Astrocyte (in vitro differentiated cells and primary cell): ENCODE data around the gene CABLES2. TPM values are rescaled to one million over a fixed set of nuclear protein-coding genes. Genes with fewer than 3 reads are reported as not detected.
A peak's percentile ranks its signal among the peaks of the same experiment; 100 is the strongest.

Source experiments
- DNase-seq: peaks from one replicate; pipeline ENCODE4 v3.0.0-alpha.2; 2010; ENCODE audit warnings: low read depth
- FAIRE-seq: peaks from 2 replicates; lab custom pipeline; 2011; peaks lifted over from hg19 to GRCh38; lab: Jason Lieb, UNC
- H2AFZ ChIP-seq: 2 replicates; pipeline ENCODE4 v1.6.0; 2012; ENCODE audit warnings: low read depth, low read length, inconsistent platforms
- H3K27ac ChIP-seq: 2 replicates; pipeline ENCODE4 v1.5.1; 2011; ENCODE audit warnings: low read depth, low read length, inconsistent platforms
- H3K27me3 ChIP-seq: 2 replicates; pipeline ENCODE4 v1.6.0; 2011; ENCODE audit warnings: low read length, inconsistent platforms; ENCODE audit not compliant: insufficient read depth
- H3K36me3 ChIP-seq: 2 replicates; pipeline ENCODE4 v1.5.1; 2011; ENCODE audit warnings: low read length, inconsistent platforms; ENCODE audit not compliant: insufficient read depth
- H3K4me1 ChIP-seq: 2 replicates; pipeline ENCODE4 v1.5.1; 2011; ENCODE audit warnings: low read length, inconsistent platforms; ENCODE audit not compliant: insufficient read depth
- H3K4me2 ChIP-seq: 2 replicates; pipeline ENCODE4 v1.6.0; 2012; ENCODE audit warnings: low read length, inconsistent platforms
- H3K4me3 ChIP-seq: 2 replicates; pipeline ENCODE4 v1.5.1; 2011; ENCODE audit warnings: low read depth, mild to moderate bottlenecking, low read length, inconsistent platforms; ENCODE audit not compliant: insufficient read depth
- H3K79me2 ChIP-seq: 2 replicates; pipeline ENCODE4 v1.6.0; 2012; ENCODE audit warnings: mild to moderate bottlenecking, low read length, inconsistent platforms; ENCODE audit not compliant: insufficient read depth
- H3K9ac ChIP-seq: 2 replicates; pipeline ENCODE4 v1.6.0; 2012; ENCODE audit warnings: mild to moderate bottlenecking, low read length, inconsistent platforms
- H3K9me3 ChIP-seq: 2 replicates; pipeline ENCODE4 v1.5.1; 2012; ENCODE audit warnings: low read depth, mild to moderate bottlenecking, low read length, inconsistent platforms; ENCODE audit not compliant: insufficient read depth
- H4K20me1 ChIP-seq: 2 replicates; pipeline ENCODE4 v1.6.0; 2012; ENCODE audit warnings: low read length, inconsistent platforms; ENCODE audit not compliant: insufficient read depth
- H3K27ac Mint-ChIP-seq: one replicate; pipeline ENCODE4 v1.8.0; 2021; ENCODE audit warnings: mild to moderate bottlenecking, mixed read lengths; ENCODE audit not compliant: unreplicated experiment
- H3K27me3 Mint-ChIP-seq: one replicate; pipeline ENCODE4 v1.8.0; 2021; ENCODE audit warnings: low read depth, mixed read lengths; ENCODE audit not compliant: unreplicated experiment
- H3K36me3 Mint-ChIP-seq: one replicate; pipeline ENCODE4 v1.8.0; 2021; ENCODE audit warnings: low read depth, mixed read lengths; ENCODE audit not compliant: unreplicated experiment
- H3K4me1 Mint-ChIP-seq: one replicate; pipeline ENCODE4 v1.8.0; 2021; ENCODE audit warnings: low read depth, mixed read lengths; ENCODE audit not compliant: unreplicated experiment
- H3K4me3 Mint-ChIP-seq: one replicate; pipeline ENCODE4 v1.8.0; 2021; ENCODE audit warnings: mild to moderate bottlenecking, moderate library complexity, mixed read lengths; ENCODE audit not compliant: unreplicated experiment
- H3K9me3 Mint-ChIP-seq: one replicate; pipeline ENCODE4 v1.8.0; 2021; ENCODE audit warnings: mild to moderate bottlenecking, mixed read lengths; ENCODE audit not compliant: unreplicated experiment
- CTCF ChIP-seq: IDR thresholded peaks from 2 replicates; pipeline ENCODE4 v1.5.1; 2011; ENCODE audit warnings: low read depth, mild to moderate bottlenecking, inconsistent platforms, low read length, moderate library complexity; ENCODE audit not compliant: insufficient read depth
- EZH2 ChIP-seq: IDR thresholded peaks from 2 replicates; pipeline ENCODE4 v1.6.1; 2012; ENCODE audit warnings: mild to moderate bottlenecking, low read length, inconsistent platforms; ENCODE audit not compliant: insufficient read depth
- total RNA-seq: library from RNA; stranded (reverse); gene quantifications from 2 replicates; pipeline ENCODE4 v1.2.1, GENCODE V29; 2021

CABLES2 gene
- total RNA-seq, 1 donor from 2014 or later, result 4.4 TPM

GRCh38 chr20:62381842-62382241, 25.2 kb downstream of the CABLES2 start:
- Histone ChIP-seq H3K27ac (peak overlapping the region; percentile 43), H3K4me3 (no peak overlapping the region), H3K36me3 (peaks cover 2% of the 10 kb centered on the region), H3K4me1 (peaks cover 25% of the 10 kb centered on the region), H3K4me2 (no peak overlapping the region), H3K9me3 (no peaks in the 10 kb centered on the region), H2AFZ (no peak overlapping the region), H3K79me2 (peaks cover 24% of the 10 kb centered on the region), H3K27me3 (no peaks in the 10 kb centered on the region), H4K20me1 (peaks cover 31% of the 10 kb centered on the region), H3K9ac (no peak overlapping the region)
- Mint-ChIP-seq H3K27me3 (no peaks in the 10 kb centered on the region), H3K36me3 (peaks cover 6% of the 10 kb centered on the region), H3K27ac (no peak overlapping the region), H3K4me1 (peaks cover 17% of the 10 kb centered on the region), H3K4me3 (no peak overlapping the region), H3K9me3 (peaks cover 2% of the 10 kb centered on the region)
- TF ChIP-seq EZH2 (no peak), CTCF (no peak)
- DNase-seq, result no peak
- FAIRE-seq, result no peak

- FAIRE-seq (no peak), DNase-seq (peak; percentile 59)
- H3K9me3 ChIP-seq, result no peaks in the 10 kb centered on the region
- peak overlapping the region; percentile 43 for H3K27ac ChIP-seq
- peak overlapping the region; percentile 50 for H3K9ac ChIP-seq
- H3K36me3 Mint-ChIP-seq, result peaks cover 6% of the 10 kb centered on the region
- peaks cover 27% of the 10 kb centered on the region for H3K4me1 ChIP-seq
- peak overlapping the region; percentile 54 for H3K4me3 Mint-ChIP-seq
- peak overlapping the region; percentile 52 for H3K4me2 ChIP-seq
- no peak overlapping the region for H2AFZ ChIP-seq
- no peak for TF ChIP-seq CTCF
- TF ChIP-seq EZH2, result no peak
- H3K27me3 ChIP-seq, result no peaks in the 10 kb centered on the region
- peaks cover 18% of the 10 kb centered on the region for H3K79me2 ChIP-seq
- peaks cover 2% of the 10 kb centered on the region for H3K36me3 ChIP-seq
- H3K27me3 Mint-ChIP-seq, result no peaks in the 10 kb centered on the region
- peak overlapping the region; percentile 81 for H3K27ac Mint-ChIP-seq
- H3K9me3 Mint-ChIP-seq, result peaks cover 2% of the 10 kb centered on the region
- no peak overlapping the region for H3K4me3 ChIP-seq
- peaks cover 21% of the 10 kb centered on the region for H3K4me1 Mint-ChIP-seq
- H4K20me1 ChIP-seq, result peaks cover 35% of the 10 kb centered on the region
These were observed 25.8 kb downstream of the CABLES2 start for GRCh38 chr20:62381202-62381797.

- Histone ChIP-seq H3K36me3 (peaks cover 2% of the 10 kb centered on the region), H3K4me1 (peaks cover 33% of the 10 kb centered on the region), H3K4me3 (no peak overlapping the region), H2AFZ (no peak overlapping the region), H3K79me2 (peaks cover 5% of the 10 kb centered on the region), H4K20me1 (peaks cover 29% of the 10 kb centered on the region), H3K9ac (no peak overlapping the region), H3K27ac (no peak overlapping the region), H3K9me3 (no peaks in the 10 kb centered on the region), H3K27me3 (peaks cover 3% of the 10 kb centered on the region), H3K4me2 (no peak overlapping the region)
- DNase-seq (no peak), FAIRE-seq (no peak)
- Mint-ChIP-seq H3K27ac (no peak overlapping the region), H3K36me3 (peaks cover 6% of the 10 kb centered on the region), H3K27me3 (no peaks in the 10 kb centered on the region), H3K9me3 (peaks cover 2% of the 10 kb centered on the region), H3K4me3 (no peak overlapping the region), H3K4me1 (peaks cover 26% of the 10 kb centered on the region)
- TF ChIP-seq CTCF, result no peak
- TF ChIP-seq EZH2, result no peak
These were observed 28.9 kb downstream of the CABLES2 start for GRCh38 chr20:62378215-62378614.
